ENCODE data around the gene PEAK1.

GRCh38 chr15:77373441-77373840 is 46.5 kb downstream of the PEAK1 start:
- TF ChIP-seq CTCF (conservative IDR thresholded peaks at IDR 0.05; ENCODE audit: low read depth, low read length) = no peak
- TF ChIP-seq EZH2 (IDR thresholded peaks at IDR 0.05; ENCODE audit: low read length, unreplicated experiment) = no peak

Data from PC-3 (cell line).